H1 (cell line): ENCODE results near the gene IL17RE. TPM values are rescaled to one million over a fixed set of nuclear protein-coding genes. Genes with fewer than 3 reads are reported as not detected.

Experiments
- CTCF ChIA-PET: fragments of 300-600 bp; sonication (Branson Sonifier 250); formaldehyde crosslinking; loops from one replicate; lab custom pipeline; 2021; ENCODE audit not compliant: partially characterized antibody; lab: Charles Lee
- POLR2A ChIA-PET: fragments of 300-600 bp; sonication (Branson Sonifier 250); formaldehyde crosslinking; loops from one replicate; lab custom pipeline; 2021; ENCODE audit warnings: inconsistent platforms; ENCODE audit not compliant: partially characterized antibody; lab: Charles Lee
- DNase-seq, 2 experiments: peaks; one replicate each; pipeline versions ENCODE4 v3.0.0 to v3.0.0-alpha.2; 2010 to 2022; ENCODE audit warnings: low spot score in 2 of 2, low read depth in 1 of 2, mixed read lengths in 1 of 2
- FAIRE-seq: peaks from 2 replicates; lab custom pipeline; 2011; peaks lifted over from hg19 to GRCh38; lab: Jason Lieb, UNC
- H2AFZ ChIP-seq: 2 replicates; pipeline ENCODE4 v1.8.1; 2012; ENCODE audit warnings: low read length, inconsistent platforms
- H2AK5ac ChIP-seq: 2 replicates; pipeline ENCODE4 v1.6.1; 2013; ENCODE audit warnings: low read depth, low read length
- H2BK120ac ChIP-seq: replicated peaks from 2 replicates; pipeline ENCODE3; 2013; ENCODE audit warnings: low read depth, low read length, inconsistent platforms
- H2BK12ac ChIP-seq: 2 replicates; pipeline ENCODE4 v1.6.1; 2013; ENCODE audit warnings: low read depth, low read length
- H2BK15ac ChIP-seq: 2 replicates; pipeline ENCODE4 v1.6.1; 2013; ENCODE audit warnings: low read length
- H2BK20ac ChIP-seq: 2 replicates; pipeline ENCODE4 v1.6.1; 2013; ENCODE audit warnings: low read length
- H2BK5ac ChIP-seq: 2 replicates; pipeline ENCODE4 v1.6.1; 2013; ENCODE audit warnings: low read depth, low read length
- H3K14ac ChIP-seq: 2 replicates; pipeline ENCODE4 v1.6.1; 2013; ENCODE audit warnings: inconsistent platforms; ENCODE audit not compliant: insufficient read length
- H3K18ac ChIP-seq: 2 replicates; pipeline ENCODE4 v1.6.1; 2013; ENCODE audit warnings: low read length; ENCODE audit errors: extremely low read depth
- H3K23ac ChIP-seq: 2 replicates; pipeline ENCODE4 v1.6.1; 2013; ENCODE audit warnings: inconsistent platforms; ENCODE audit not compliant: insufficient read length
- H3K23me2 ChIP-seq: 2 replicates; pipeline ENCODE4 v1.6.1; 2013; ENCODE audit warnings: low read depth, low read length
- H3K27ac ChIP-seq: 2 replicates; pipeline ENCODE4 v1.6.1; 2011; ENCODE audit warnings: low read depth, low read length, inconsistent platforms
- H3K27me3 ChIP-seq, 4 experiments: replicated peaks in 1 of 4; 1 replicate in 1 of 4; 2 replicates in 3 of 4; pipeline versions ENCODE4 v1.6.1 to v1.8.1; 2011 to 2013; ENCODE audit warnings: low read length in 3 of 4, mild to moderate bottlenecking in 3 of 4, inconsistent platforms in 2 of 4, mixed read lengths in 2 of 4, moderate library complexity in 1 of 4; ENCODE audit not compliant: control insufficient read depth in 3 of 4, insufficient read depth in 3 of 4; ENCODE audit errors: extremely low read depth in 1 of 4
- H3K36me3 ChIP-seq, 4 experiments: 2 replicates each; pipeline versions ENCODE4 v1.6.1 to v1.8.1; 2011 to 2013; ENCODE audit warnings: mild to moderate bottlenecking in 4 of 4, low read length in 3 of 4, moderate library complexity in 2 of 4, control low read depth in 1 of 4, inconsistent platforms in 1 of 4; ENCODE audit not compliant: insufficient read depth in 4 of 4, control insufficient read depth in 2 of 4
- H3K4ac ChIP-seq: replicated peaks from 2 replicates; pipeline ENCODE3; 2013; ENCODE audit warnings: low read length, low read depth, mixed read lengths, inconsistent platforms; ENCODE audit not compliant: insufficient read length
- H3K4me1 ChIP-seq, 4 experiments: replicated peaks in 1 of 4; 1 replicate in 1 of 4; 2 replicates in 3 of 4; pipeline versions ENCODE4 v1.6.1 to v1.8.1; 2011 to 2013; ENCODE audit warnings: low read length in 3 of 4, inconsistent platforms in 2 of 4, mixed read lengths in 1 of 4; ENCODE audit not compliant: insufficient read depth in 4 of 4, control insufficient read depth in 3 of 4
- H3K4me2 ChIP-seq, 2 experiments: 2 replicates each; pipeline versions ENCODE4 v1.6.1 to v1.8.1; 2011 to 2013; ENCODE audit warnings: low read depth in 2 of 2, low read length in 2 of 2, control low read depth in 1 of 2, inconsistent platforms in 1 of 2, mild to moderate bottlenecking in 1 of 2; ENCODE audit not compliant: insufficient read depth in 1 of 2
- H3K4me3 ChIP-seq, 4 experiments: fragments of 200-600, 300-600 bp in 1 of 4; sonication (generic), shearing (Covaris generic), sonication (Bioruptor Twin) in 1 of 4; 2 replicates each; pipeline versions ENCODE4 v1.5.1 to v1.8.1; 2011 to 2016; ENCODE audit warnings: low read length in 4 of 4, low read depth in 3 of 4, control low read depth in 2 of 4, inconsistent platforms in 2 of 4, mild to moderate bottlenecking in 2 of 4, mixed read lengths in 1 of 4, moderate library complexity in 1 of 4; ENCODE audit not compliant: insufficient read depth in 2 of 4; ENCODE audit errors: extremely low read depth in 1 of 4
- H3K56ac ChIP-seq: replicated peaks from 2 replicates; pipeline ENCODE3; 2013; ENCODE audit warnings: low read depth, mild to moderate bottlenecking, mixed read lengths, low read length, inconsistent platforms; ENCODE audit not compliant: insufficient read length
- H3K79me1 ChIP-seq: 2 replicates; pipeline ENCODE4 v1.6.1; 2013; ENCODE audit warnings: low read depth, low read length, control low read depth
- H3K79me2 ChIP-seq, 2 experiments: 2 replicates each; pipeline versions ENCODE4 v1.6.1 to v1.8.1; 2012 to 2013; ENCODE audit warnings: low read length in 2 of 2, mild to moderate bottlenecking in 2 of 2, inconsistent platforms in 1 of 2; ENCODE audit not compliant: insufficient read depth in 2 of 2, control insufficient read depth in 1 of 2
- H3K9ac ChIP-seq, 4 experiments: replicated peaks in 1 of 4; 1 replicate in 1 of 4; 2 replicates in 3 of 4; pipeline versions ENCODE4 v1.6.1 to v1.8.1; 2011 to 2013; ENCODE audit warnings: low read depth in 3 of 4, low read length in 3 of 4, control low read depth in 2 of 4, mild to moderate bottlenecking in 2 of 4, moderate library complexity in 2 of 4, inconsistent platforms in 1 of 4; ENCODE audit errors: extremely low read depth in 1 of 4
- H3K9me3 ChIP-seq, 2 experiments: 2 replicates each; pipeline versions ENCODE4 v1.6.1 to v1.8.1; 2012 to 2013; ENCODE audit warnings: mild to moderate bottlenecking in 2 of 2, moderate library complexity in 2 of 2, control low read depth in 1 of 2, inconsistent platforms in 1 of 2, low read depth in 1 of 2, low read length in 1 of 2, mixed read lengths in 1 of 2; ENCODE audit not compliant: insufficient read depth in 2 of 2
- H4K20me1 ChIP-seq, 2 experiments: replicated peaks in 1 of 2; 2 replicates each; pipeline versions ENCODE3 to v1.8.1; 2011 to 2013; ENCODE audit warnings: inconsistent platforms in 2 of 2, low read length in 2 of 2, mild to moderate bottlenecking in 1 of 2; ENCODE audit not compliant: insufficient read depth in 2 of 2, control insufficient read depth in 1 of 2
- H4K5ac ChIP-seq: 2 replicates; pipeline ENCODE4 v1.6.1; 2013; ENCODE audit warnings: low read length, low read depth, mixed read lengths, inconsistent platforms; ENCODE audit not compliant: insufficient read length
- H4K8ac ChIP-seq: 2 replicates; pipeline ENCODE4 v1.8.0; 2013; ENCODE audit warnings: mild to moderate bottlenecking, moderate library complexity, low read length, inconsistent platforms; ENCODE audit not compliant: insufficient read depth; ENCODE audit errors: extremely low read depth
- H4K91ac ChIP-seq: replicated peaks from 2 replicates; pipeline ENCODE3; 2013; ENCODE audit warnings: low read length, mixed read lengths, inconsistent platforms; ENCODE audit not compliant: insufficient read length
- FOSL1 ChIP-seq: IDR thresholded peaks from 2 replicates; pipeline ENCODE4 v1.6.1; 2011; ENCODE audit warnings: mild to moderate bottlenecking, low read depth, low read length, moderate library complexity; ENCODE audit not compliant: insufficient read depth
- HDAC6 ChIP-seq: IDR thresholded peaks from one replicate; pipeline ENCODE4 v1.7.1; 2012; ENCODE audit warnings: low read depth, mild to moderate bottlenecking, inconsistent platforms, low read length, moderate library complexity
- JUN ChIP-seq: IDR thresholded peaks from 2 replicates; pipeline ENCODE4 v1.6.1; 2011; ENCODE audit warnings: low read depth, mild to moderate bottlenecking, improper control_type of control experiment, low read length
- MAFK ChIP-seq: IDR thresholded peaks from 2 replicates; pipeline ENCODE4 v1.6.1; 2012; ENCODE audit warnings: low read depth, mild to moderate bottlenecking, improper control_type of control experiment, low read length
- NANOG ChIP-seq: IDR thresholded peaks from 2 replicates; pipeline ENCODE4 v1.6.1; 2011; ENCODE audit warnings: low read length, low read depth, mild to moderate bottlenecking, inconsistent platforms; ENCODE audit not compliant: insufficient read depth, poor library complexity, severe bottlenecking
- WGBS, 2 experiments: shearing (Covaris generic) in 1 of 2; methylation state at CpG; one replicate each; pipeline versions ENCODE4 v1.1.6 to v1.1.7; 2013 to 2015; ENCODE audit warnings: low lambda C conversion rate in 2 of 2, mixed read lengths in 2 of 2, inconsistent platforms in 1 of 2, low coverage in 1 of 2, missing lambda C conversion rate in 1 of 2; ENCODE audit not compliant: insufficient replicate concordance in 2 of 2, insufficient coverage in 1 of 2, insufficient read length in 1 of 2; ENCODE audit errors: extremely low coverage in 1 of 2, missing lambda C conversion rate in 1 of 2; 5-methylcytosine and 5-hydroxymethylcytosine counted together
- polyA plus RNA-seq, 7 experiments: library from polyadenylated mRNA; depleted of rRNA in 3 of 7; stranded (reverse) in 5 of 7; unstranded in 2 of 7; fragments of >200 nt in 5 of 7; fragments of 200-250 nt in 2 of 7; gene quantifications; 1 replicate in 5 of 7; 2 replicates in 1 of 7; 4 replicates in 1 of 7; pipeline versions ENCODE4 v1.2.1 to v1.2.3, GENCODE V29; 2011 to 2013; ENCODE audit warnings: missing spikeins in 2 of 7, mixed read lengths in 2 of 7
- total RNA-seq: library from RNA; stranded (reverse); fragmentation: NEBNext Ultra II Directional; extraction: Animal tissue kit (Norgen Biotek cat#: 25700); gene quantifications from 2 replicates; pipeline ENCODE4 v1.2.1, GENCODE V29; 2021
- TF ChIP-seq, protein P1 (sequence below): IDR thresholded peaks from 2 replicates; pipeline ENCODE4 v1.6.1; 2012; ENCODE audit warnings: inconsistent platforms

The IL17RE gene
- total and polyA plus RNA-seq, 2 of the 8 experiments (the other 6 are each of a cell fraction or from before 2014, with no cell fraction given), result 3.4 to 4.9 TPM

DNA sequence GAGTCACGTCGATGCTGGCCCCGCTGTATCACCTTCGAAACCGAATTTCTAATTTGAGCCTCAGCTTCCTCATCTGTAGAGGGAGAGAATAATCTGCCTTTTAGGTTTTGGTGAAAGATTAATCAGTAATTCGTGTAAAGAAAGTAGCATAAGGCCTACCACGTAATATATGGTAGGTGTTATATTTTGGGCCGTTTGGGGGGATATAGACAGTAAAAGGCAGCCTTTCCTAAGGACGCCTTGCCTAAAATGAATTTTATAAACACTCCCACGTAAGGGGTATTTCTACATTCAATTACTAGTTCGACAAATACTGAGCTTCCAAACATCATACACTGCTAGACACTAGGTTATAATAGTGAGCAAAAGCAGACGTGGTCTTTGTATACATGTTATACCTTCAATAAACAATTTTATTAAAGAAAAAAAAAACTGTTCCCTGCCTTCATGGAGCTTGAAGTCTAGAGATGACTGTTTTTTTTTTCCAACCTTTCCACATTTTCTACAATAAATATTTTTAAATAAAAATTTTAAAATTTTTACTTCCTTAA lies 11.5 kb upstream of the IL17RE start:
- Histone ChIP-seq H3K9me3 (no peaks in the 10 kb centered on the region), H2BK120ac (no peak overlapping the region), H3K4me1 (peaks cover 0 to 2% (median 0%) of the 10 kb centered on the region in 4 experiments; a peak in 1 of 7 replicates), H3K27me3 (no peaks in the 10 kb centered on the region), H3K56ac (peak overlapping the region; percentile 98), H3K79me1 (no peaks in the 10 kb centered on the region), H2BK20ac (no peak overlapping the region), H3K23me2 (0 out of 2 replicates have a peak, but pooled peaks cover 2% of the 10 kb centered on the region), H3K79me2 (peaks cover 0 to 19% of the 10 kb centered on the region in 2 experiments; a peak in 2 of 4 replicates), H3K23ac (no peak overlapping the region), H3K9ac (peak overlapping the region; percentile 92 to 98 (median 94)), H3K14ac (no peak overlapping the region), H3K18ac (peak overlapping the region; percentile 97; the same call in 1 of the 2 replicates), H2BK5ac (peak overlapping the region; percentile 96; the same call in 1 of the 2 replicates), H3K27ac (peak overlapping the region; percentile 89; the same call in 1 of the 2 replicates), H4K20me1 (peaks cover 1 to 4% of the 10 kb centered on the region in 2 experiments), H3K4me2 (peak overlapping the region; percentile 49 to 80), H4K91ac (peak overlapping the region; percentile 97), H2BK12ac (no peak overlapping the region), H4K5ac (peak overlapping the region; percentile 98), H3K36me3 (peaks cover 8 to 16% (median 13%) of the 10 kb centered on the region in 4 experiments; a peak in 7 of 8 replicates), H3K4ac (peak overlapping the region; percentile 99), H2AFZ (no peak overlapping the region; the same call in 1 of the 2 replicates), H2AK5ac (no peak overlapping the region), H3K4me3 (peak overlapping the region; percentile 88 to 98 (median 90)), H2BK15ac (no peak overlapping the region), H4K8ac (peak overlapping the region; percentile 99; the same call in 1 of the 2 replicates)
- DNase-seq (no peak), FAIRE-seq (no peak)
- CTCF ChIA-PET, result interaction anchor here (0.8 to 3.1 kb wide), 9 partner anchors 11 to 59 kb away, joined by 3 to 9 read pairs (median 4); partner anchors contain the start of genes CIDEC and IL17RE
- POLR2A ChIA-PET, result interaction anchor here (0.9 to 2.7 kb wide), 15 partner anchors 9 to 73 kb away, joined by 3 to 13 read pairs (median 4); partner anchors contain the start of genes IL17RC, IL17RE, PRRT3 and RPUSD3
- TF ChIP-seq HDAC6 (no peak), MAFK (no peak), JUN (no peak), NANOG (no peak), FOSL1 (no peak)
- TF ChIP-seq, protein P1, sequence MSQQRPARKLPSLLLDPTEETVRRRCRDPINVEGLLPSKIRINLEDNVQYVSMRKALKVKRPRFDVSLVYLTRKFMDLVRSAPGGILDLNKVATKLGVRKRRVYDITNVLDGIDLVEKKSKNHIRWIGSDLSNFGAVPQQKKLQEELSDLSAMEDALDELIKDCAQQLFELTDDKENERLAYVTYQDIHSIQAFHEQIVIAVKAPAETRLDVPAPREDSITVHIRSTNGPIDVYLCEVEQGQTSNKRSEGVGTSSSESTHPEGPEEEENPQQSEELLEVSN, result no peak
- 19% methylated on average over 12 of the region's 12 CpGs; no CpG with 5 or more reads in 1 of the 2 experiments for WGBS, 2 experiments
